Retinal pigment epithelial cell (primary cell): ENCODE measurements around the gene EPC2.

ENCODE experiments used
- DNase-seq: peaks from one replicate; pipeline ENCODE4 v3.0.0-alpha.2; 2010; ENCODE audit warnings: low read depth
- H3K4me3 ChIP-seq: 2 replicates; pipeline ENCODE4 v1.5.1; 2011; ENCODE audit warnings: mild to moderate bottlenecking, low read length, control low read depth, moderate library complexity
- TF ChIP-seq, protein P1 (sequence below): conservative IDR thresholded peaks from 2 replicates; pipeline ENCODE4 v1.5.1; 2011; ENCODE audit warnings: low read depth, low read length, control low read depth, inconsistent platforms

The EPC2 gene

DNA sequence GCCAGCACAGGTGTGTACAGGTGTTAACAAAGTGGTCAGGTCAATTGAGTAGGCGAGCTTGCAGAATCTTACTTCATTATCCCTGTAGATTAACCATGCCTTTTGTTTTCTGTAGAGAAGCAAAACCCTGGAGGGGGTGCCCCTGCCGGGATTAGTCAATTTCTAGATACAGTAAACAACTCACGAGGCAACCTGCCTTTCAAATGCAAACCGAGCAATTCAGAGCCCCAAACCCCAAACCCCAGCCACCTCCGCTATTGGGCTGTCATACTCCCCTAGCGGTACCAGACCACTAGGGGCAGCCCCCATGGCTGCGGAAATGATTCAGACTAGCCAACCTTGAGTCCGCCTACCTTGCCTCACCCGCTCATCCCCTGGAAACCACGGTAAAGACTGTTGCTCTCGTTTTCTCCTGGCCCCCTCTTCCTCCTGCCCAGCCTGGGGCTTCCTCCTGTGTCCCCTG, 169.1 kb downstream of the EPC2 start:
- H3K4me3 ChIP-seq = no peak overlapping the region
- DNase-seq = no peak
- TF ChIP-seq, protein P1, sequence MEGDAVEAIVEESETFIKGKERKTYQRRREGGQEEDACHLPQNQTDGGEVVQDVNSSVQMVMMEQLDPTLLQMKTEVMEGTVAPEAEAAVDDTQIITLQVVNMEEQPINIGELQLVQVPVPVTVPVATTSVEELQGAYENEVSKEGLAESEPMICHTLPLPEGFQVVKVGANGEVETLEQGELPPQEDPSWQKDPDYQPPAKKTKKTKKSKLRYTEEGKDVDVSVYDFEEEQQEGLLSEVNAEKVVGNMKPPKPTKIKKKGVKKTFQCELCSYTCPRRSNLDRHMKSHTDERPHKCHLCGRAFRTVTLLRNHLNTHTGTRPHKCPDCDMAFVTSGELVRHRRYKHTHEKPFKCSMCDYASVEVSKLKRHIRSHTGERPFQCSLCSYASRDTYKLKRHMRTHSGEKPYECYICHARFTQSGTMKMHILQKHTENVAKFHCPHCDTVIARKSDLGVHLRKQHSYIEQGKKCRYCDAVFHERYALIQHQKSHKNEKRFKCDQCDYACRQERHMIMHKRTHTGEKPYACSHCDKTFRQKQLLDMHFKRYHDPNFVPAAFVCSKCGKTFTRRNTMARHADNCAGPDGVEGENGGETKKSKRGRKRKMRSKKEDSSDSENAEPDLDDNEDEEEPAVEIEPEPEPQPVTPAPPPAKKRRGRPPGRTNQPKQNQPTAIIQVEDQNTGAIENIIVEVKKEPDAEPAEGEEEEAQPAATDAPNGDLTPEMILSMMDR = no peak

DNA sequence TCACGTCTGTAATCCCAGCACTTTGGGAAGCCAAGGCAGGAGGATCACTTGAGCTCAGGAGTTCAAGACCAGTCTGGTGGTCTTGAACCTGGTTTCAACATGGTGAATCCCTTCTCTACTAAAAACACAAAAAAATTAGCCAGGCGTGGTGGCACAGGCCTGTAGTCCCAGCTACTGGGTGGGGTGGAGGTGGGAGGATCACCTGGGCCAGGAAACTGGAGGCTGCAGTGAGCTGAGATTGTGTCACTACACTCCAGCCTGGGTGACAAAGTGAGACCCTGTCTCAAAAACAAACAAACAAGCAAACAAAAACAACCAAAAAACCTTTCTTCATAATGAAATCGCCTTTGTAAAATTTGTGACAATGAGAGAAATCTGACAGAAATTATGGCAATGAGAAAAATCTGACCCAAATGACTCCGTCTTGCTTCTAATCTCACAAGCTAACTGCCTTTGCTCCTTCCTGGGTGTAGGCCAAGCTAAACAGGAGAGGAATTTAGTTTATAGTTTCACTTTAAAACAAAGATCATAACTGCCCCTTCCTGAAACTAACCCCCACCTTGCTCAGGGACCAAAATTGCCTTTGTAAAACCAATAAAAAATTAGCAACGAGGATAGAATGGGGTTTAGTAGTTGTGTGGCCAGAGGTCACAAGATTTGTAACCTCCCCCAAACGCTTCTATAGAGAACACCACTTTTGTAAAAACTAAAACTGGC, 169.8 kb downstream of the EPC2 start:
- H3K4me3 ChIP-seq = peak overlapping the region; percentile 16
- TF ChIP-seq, protein P1 = no peak
- peak; percentile 51 for DNase-seq

DNA sequence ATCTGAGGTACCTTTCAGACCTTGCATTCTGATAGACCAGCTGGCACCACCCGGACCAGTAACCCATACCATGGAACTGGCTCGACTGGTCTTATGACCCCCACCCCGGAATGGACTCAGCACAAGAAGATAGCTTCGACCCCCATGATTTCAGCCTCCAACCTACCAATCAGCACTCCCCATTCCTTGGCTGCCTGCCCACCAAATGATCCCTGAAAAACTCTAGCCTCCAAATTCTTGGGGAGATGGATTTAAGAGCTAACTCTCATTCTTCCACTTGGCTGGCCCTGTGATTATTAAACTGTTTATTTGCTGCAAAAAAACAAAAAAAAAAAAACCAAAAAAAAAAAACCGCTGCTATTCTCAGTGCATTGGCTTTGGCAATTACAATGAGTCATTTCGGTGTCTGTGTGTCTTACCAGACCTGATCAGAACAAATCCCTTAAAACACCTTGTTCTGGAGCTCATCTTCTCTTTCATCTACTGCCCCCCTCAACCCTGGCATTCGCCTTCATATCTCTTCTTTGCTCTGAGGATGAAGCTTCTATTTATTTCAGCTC, 170.4 kb downstream of the EPC2 start:
- no peak for DNase-seq
- TF ChIP-seq, protein P1 = no peak
- H3K4me3 ChIP-seq = peak overlapping the region; percentile 16

DNA sequence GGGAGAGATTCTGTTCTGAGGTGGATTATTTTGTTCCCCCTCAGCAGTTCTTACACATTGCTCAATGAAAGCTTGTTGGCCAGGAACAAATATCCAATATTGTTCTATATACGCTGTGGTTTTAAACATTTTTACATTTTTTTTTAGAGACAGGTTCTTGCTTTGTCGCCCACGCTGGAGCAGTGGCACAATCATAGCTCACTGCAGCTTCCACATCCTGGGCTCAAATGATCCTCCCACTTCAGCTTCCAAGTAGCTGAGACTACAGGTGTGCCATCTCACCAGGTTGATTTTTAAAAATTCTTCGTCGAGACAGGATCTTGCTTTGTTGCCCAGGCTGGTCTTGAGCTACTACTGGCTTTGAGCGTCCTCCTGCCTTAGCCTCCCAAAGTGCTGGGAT, 171.6 kb downstream of the EPC2 start:
- no peak overlapping the region for H3K4me3 ChIP-seq
- TF ChIP-seq, protein P1 = no peak
- DNase-seq = no peak

DNA sequence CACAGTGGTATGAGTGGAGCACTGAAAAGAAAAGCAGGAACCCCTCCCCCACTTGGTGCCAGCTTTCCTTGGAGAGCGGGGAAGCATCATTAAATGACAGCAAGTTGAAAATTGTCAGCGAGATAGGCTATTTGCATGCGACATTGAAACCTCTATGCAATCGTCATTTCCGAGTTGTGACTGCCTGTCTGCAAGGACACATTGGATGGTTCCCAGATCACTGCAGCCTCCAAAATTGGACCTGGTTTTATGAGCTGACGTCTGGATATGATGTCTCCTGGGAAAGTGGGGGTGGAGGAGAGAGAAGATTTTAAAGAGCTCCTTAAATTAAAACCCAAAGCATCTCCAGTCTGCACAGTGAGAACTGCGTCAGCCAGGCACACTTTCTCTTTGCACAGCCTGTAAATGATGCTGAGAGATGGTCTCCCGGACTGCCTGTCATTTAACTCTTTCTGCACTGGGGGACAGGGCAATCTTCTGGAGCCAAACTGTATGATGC, 172.7 kb downstream of the EPC2 start:
- TF ChIP-seq, protein P1 = no peak
- no peak for DNase-seq
- H3K4me3 ChIP-seq = no peak overlapping the region

DNA sequence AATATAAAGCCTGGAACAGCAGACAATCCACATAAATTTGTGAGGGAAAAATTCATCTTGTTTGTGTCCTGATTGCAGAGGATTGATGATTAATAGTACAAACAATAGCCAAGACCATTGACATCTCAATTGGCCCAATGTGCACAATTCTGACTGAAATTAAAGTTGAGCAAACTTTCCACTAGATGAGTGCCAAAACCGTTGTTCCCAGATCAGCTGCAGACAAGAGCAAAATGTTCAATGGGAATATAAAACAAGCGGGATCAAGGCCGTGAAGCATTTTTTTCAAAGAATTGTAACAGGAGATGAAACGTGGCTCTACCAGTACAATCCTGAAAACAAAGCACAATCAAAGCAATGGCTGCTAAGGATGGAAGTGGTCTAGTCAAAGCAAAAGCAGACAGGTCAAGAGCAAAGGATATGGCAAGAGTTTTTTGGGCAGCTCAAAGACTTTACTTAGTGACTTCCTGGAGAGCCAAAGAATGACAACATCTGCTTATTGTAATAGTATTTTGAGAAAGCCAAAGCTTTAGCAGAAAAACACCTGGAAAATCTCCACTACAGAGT, 174.6 kb downstream of the EPC2 start:
- H3K4me3 ChIP-seq = no peak overlapping the region
- no peak for DNase-seq
- TF ChIP-seq, protein P1 = no peak
